ENCODE results near the gene RABAC1.

DNA sequence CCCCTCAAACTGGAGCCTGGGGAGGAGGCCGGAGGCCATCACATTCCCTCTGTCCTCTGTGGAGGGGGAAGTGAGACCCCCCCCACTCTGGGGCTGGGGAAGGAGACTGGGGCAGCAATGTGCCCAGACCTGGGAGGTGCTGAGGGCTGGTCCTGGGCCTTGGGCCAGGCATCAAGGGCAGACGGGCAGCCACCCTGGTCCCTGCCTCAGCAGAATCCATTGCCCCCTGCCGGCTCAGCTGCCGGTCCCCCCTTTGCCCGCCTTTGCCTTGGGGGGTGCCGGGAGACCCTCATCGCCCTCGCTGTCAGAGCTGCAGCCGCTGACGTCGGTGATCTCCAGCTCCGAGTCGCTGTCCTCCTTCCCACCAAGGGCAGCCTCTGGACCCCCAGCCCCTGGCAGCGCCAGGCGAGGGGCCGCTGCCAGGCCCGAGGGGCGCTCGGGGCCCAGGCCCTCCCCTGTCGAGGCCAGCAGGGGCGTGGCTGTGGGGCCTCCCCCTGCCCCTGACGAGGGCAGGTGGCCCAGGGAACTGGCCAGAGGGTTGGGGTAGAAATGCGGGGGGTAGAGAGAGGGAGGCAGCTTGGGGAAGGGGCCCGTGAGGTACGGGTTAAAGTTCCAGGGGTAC, 51.0 kb downstream of the RABAC1 start:
- no peak for TF ChIP-seq POLR2A (IDR thresholded peaks at IDR 0.05)
- no peak for TF ChIP-seq CTCF (IDR thresholded peaks at IDR 0.05)

All from heart left ventricle (tissue), 13 donors.